HG03095 (cell line): ENCODE measurements around the gene RALGAPB.
"Not testable (repeated sequence)": the region's sequence is repeated elsewhere in the genome, so short reads cannot be mapped to it uniquely, and the experiment has no call there.

Source experiments
- ATAC-seq: cut with Tn5 transposase; IDR thresholded peaks from one replicate; pipeline ENCODE4 v1.9.1; 2021; ENCODE audit warnings: moderate library complexity; ENCODE audit not compliant: unreplicated experiment

RALGAPB gene

DNA sequence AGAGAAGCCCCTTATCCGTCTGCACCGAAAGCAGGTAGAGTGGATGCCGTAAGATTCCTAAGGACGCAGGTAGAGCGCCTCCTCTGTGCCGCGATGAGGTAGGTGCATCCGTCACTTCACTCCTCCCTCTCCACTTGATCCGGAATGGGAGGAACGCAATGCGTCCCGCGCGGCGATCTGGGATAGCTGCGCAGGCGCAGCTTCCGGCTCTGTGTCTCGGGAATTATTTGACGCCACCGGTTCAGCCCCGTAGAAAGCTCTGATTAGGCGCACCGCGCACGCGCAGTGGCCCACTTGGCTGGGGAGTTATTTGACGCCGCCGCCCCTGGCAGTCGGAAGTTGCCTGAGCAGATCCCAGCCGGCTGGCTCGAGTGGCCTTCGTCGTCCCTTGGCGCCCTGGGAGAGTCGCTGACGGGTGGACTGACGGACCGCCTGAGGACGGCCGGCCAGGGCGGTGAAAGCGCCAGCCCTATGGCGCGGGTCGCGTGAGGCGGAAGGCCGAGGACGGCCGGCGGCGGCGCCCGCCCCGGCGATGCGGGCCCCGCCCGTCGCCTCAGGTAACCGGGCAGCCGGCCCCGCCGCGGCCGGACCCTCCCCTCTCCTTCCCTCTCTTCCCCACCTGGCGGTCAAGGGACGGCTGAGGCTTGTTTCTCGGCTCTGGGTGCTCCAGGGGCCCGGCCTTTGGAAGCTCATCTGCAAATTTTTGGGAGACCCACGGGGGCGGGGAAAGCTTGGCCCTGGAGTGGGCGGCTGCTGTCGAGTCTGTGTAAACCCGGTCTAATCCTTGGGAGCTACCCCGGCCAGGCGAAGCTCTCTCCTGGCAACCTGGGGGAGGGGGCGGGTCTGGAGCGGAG is at the start of gene RALGAPB:
Gene RALGAPB, plus strand, starts transcription at position 331 of the 854 bp plus-strand sequence. CDS start 15,590 bp downstream, outside the sequence.
- peak; percentile 79 for ATAC-seq

- ATAC-seq, result no peak
Observed at GRCh38 chr20:38423541-38423940, 49.1 kb upstream of the RALGAPB start.

DNA sequence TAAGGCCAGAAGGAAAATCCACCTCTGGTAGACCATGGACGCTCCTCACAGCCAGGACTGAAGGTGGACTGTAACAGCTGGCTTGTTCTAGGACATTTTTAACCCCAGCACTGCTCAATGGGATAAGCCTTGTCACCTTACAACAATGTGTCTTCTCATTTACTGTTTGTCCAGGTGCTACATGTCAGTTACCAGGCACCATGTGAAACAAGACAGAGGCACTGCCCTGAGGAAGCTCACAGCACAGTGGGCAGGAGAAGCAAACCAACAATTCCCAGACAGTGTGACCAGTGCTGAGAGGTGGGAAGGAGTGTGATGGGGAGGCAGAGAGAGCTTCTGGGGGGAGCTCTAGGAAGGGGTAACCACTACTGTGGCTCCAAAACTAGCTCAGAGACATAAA is 48.2 kb upstream of the RALGAPB start:
- ATAC-seq, result no peak

GRCh38 chr20:38426006-38426897 is 46.4 kb upstream of the RALGAPB start:
- ATAC-seq, result no peak

GRCh38 chr20:38427655-38428023 is 45.0 kb upstream of the RALGAPB start:
- no peak for ATAC-seq

DNA sequence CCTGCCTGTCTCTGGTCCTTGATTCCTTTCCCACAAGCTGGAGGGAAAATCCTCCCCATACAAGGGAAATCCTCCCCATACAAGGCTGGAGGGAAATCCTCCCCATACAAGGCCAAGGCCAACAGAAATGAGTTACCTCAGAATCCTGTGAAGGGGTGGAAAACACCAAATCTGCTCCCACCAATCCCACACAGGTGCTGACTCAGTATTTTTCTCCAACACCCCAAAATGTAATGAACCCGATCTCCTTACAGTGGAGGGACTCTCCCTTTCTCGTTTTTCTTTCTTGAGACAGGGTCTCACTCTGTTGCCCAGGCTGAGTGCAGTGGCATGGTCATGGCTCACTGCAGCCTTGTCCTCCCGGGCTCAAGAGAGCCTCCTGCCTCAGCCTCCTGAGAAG is 43.8 kb upstream of the RALGAPB start:
- no peak for ATAC-seq

DNA sequence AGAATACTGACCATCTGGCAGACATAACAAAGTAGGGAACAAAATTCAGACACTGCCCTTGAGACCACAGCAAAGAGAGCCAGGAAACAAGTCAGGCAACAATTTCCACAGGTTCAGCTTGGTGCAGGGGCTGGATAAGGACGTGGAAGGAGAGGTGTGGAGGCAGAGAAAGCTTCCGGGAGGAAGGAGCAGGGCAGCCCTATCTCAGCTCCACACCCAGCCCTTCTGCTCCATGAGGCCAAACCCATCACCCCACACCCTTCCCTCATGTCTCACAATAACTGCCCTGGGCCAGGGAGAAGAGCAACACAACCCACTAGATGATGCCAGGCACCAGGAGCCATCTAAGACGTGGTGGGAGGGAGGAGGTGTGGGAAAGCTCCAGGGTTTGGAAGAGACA is 43.3 kb upstream of the RALGAPB start:
- ATAC-seq, result no peak

GRCh38 chr20:38430679-38431325 is 41.8 kb upstream of the RALGAPB start:
- ATAC-seq, result no peak

- ATAC-seq, result no peak
Observed at GRCh38 chr20:38432292-38432691, 40.4 kb upstream of the RALGAPB start.

DNA sequence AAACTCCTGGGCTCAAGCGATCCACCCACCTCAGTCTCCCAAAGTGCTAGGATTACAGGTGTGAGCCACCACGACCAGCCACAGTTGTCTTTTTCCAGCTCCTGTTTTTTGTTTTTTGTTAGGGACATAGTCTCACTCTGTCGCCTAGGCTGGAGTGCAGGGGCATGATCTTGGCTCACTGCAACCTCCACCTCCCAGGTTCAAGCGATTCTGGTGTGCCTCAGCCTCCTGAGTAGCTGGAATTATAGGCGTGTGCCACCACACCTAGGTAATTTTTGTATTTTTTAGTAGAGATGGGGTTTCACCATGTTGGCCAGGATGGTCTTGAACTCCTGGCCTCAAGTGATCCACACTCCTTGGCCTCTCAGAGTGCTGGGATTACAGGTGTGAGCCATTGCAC is 39.8 kb upstream of the RALGAPB start:
- ATAC-seq, result not testable (repeated sequence)

- ATAC-seq, result no peak
Observed at GRCh38 chr20:38433304-38433972, 39.2 kb upstream of the RALGAPB start.

GRCh38 chr20:38434301-38434741 is 38.3 kb upstream of the RALGAPB start:
- ATAC-seq, result no peak

GRCh38 chr20:38434770-38435554 is 37.7 kb upstream of the RALGAPB start, which contains the start of gene SNHG17:
Gene SNHG17, minus strand, starts transcription at chr20:38435328.
- ATAC-seq, result peak; percentile 65

DNA sequence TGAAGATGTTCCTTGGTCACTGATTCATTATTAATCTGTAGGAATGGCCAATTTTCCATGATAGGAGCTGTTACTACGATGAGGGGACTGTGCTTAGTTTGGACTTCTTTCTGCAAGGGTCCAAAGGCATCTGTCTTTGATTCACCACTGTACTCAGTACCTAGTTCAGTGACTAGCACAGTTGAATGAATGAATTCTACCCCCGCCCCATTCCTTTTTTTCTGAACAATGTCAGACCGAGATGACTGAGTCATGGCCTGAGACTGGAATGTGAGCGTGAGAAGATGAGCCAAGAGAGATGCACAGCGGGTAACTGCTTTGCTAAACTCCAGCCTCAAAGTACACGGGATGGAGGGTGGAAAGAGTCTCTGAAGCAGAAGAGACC is 37.1 kb upstream of the RALGAPB start:
- ATAC-seq, result no peak

DNA sequence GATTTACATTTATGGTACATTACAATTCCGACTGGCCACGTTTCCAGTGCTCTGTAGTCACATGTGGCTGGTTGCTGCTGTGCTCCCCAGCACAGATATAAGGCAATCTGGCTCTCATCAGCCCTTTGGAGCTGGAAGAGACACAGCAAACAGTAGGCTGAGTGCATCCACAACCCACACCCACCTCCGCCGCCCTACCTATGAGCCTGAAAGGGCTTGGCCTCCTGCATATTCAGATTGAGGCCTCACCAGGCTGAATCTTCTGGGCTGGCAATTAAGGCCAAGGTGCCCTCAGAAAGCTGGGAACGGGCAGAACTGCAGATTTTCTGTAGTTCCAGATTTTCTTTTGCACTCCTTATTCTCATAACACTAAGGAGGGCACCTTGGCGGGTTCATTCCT is 34.8 kb upstream of the RALGAPB start:
- no peak for ATAC-seq

DNA sequence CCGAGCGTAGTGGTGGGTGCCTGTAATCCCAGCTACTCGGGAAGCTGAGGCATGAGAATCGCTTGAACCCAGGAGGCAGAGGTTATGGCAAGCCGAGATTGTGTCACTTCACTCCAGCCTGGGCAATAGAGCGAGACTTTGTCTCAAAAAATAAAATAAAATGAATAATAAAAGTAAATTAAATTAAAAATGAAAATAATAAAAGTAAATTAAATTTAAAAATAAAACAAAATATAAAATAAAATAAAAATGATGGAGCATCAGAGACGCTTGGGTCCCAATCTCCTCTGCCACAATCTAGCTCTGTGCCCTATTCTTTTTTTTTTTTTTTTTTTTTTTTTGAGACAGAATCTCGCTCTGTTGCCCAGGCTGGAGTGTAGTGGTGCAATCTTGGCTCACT is 31.5 kb upstream of the RALGAPB start:
- not testable (repeated sequence) for ATAC-seq

DNA sequence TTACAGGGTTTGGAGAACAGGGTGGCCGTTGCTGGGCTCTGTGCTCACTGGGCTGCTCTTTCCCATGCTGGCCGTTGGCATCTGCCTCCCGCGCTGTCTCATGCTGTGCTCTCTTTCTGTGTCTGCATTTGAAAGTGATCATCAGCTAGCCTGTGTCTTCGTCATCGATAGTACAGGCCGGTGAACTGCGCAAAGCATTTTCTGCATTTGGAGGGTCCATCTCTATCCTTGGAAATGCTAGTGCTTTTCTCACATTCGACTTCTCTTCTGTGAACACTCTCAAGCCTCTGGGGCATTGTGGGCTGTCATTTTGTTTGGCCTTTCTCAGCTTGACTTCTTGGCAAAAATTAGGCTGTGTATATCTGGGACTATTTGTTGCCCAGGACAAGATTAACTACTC is 30.7 kb upstream of the RALGAPB start:
- no peak for ATAC-seq

DNA sequence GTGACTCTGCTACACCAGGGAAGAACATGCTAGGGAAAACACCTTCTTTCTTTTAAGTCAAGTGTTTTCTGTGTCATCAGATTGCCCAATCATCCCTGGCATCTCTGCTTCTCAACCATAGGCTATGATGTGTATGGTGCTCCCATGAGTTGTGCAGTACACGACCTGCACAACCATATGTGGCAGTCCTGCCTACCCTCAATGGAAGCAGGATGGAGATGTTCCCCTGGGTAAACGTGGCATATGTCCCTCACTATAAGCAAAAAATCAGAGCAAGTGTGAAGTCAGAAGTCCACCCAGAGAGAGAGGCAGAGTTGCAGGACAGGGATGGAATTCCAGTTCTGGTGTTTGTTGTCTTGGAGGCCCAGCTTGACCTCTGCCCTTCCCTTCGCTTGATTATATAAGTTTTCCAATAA is 27.3 kb upstream of the RALGAPB start:
- ATAC-seq, result no peak

DNA sequence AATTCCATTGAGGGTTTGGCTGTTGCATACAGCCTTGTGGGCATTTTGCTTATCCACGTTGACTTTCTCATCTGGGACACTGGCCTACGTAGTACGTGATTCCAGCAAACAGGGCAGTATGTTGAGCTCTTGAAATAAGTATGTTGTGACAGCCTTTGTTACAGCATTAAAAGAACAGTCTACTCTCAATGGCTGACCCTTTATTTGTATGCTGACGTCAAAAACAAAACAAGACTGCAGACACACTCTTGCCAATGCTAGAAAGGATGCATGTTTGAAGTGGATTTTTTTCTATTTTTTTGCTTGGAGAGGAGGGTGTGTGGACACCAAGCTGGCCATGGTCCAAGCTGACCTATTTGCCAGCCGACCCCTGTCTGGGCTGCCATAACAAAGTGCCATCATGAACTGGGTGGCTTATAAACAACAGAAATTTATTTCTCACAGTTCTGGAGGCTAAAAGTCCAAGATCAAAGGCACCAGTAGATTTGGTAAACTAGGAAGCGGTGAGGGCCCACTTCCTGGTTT is 26.7 kb upstream of the RALGAPB start:
- no peak for ATAC-seq
